H1 (cell line): ENCODE results near the gene AGPAT3. TPM values are rescaled to one million over a fixed set of nuclear protein-coding genes. Genes with fewer than 3 reads are reported as not detected.

Experiments
- CTCF ChIA-PET: fragments of 300-600 bp; sonication (Branson Sonifier 250); formaldehyde crosslinking; loops from one replicate; lab custom pipeline; 2021; ENCODE audit not compliant: partially characterized antibody; lab: Charles Lee
- POLR2A ChIA-PET: fragments of 300-600 bp; sonication (Branson Sonifier 250); formaldehyde crosslinking; loops from one replicate; lab custom pipeline; 2021; ENCODE audit warnings: inconsistent platforms; ENCODE audit not compliant: partially characterized antibody; lab: Charles Lee
- DNase-seq, 2 experiments: peaks; one replicate each; pipeline versions ENCODE4 v3.0.0 to v3.0.0-alpha.2; 2010 to 2022; ENCODE audit warnings: low spot score in 2 of 2, low read depth in 1 of 2, mixed read lengths in 1 of 2
- FAIRE-seq: peaks from 2 replicates; lab custom pipeline; 2011; peaks lifted over from hg19 to GRCh38; lab: Jason Lieb, UNC
- H2AFZ ChIP-seq: 2 replicates; pipeline ENCODE4 v1.8.1; 2012; ENCODE audit warnings: low read length, inconsistent platforms
- H2AK5ac ChIP-seq: 2 replicates; pipeline ENCODE4 v1.6.1; 2013; ENCODE audit warnings: low read depth, low read length
- H2BK120ac ChIP-seq: replicated peaks from 2 replicates; pipeline ENCODE3; 2013; ENCODE audit warnings: low read depth, low read length, inconsistent platforms
- H2BK12ac ChIP-seq: 2 replicates; pipeline ENCODE4 v1.6.1; 2013; ENCODE audit warnings: low read depth, low read length
- H2BK15ac ChIP-seq: 2 replicates; pipeline ENCODE4 v1.6.1; 2013; ENCODE audit warnings: low read length
- H2BK20ac ChIP-seq: 2 replicates; pipeline ENCODE4 v1.6.1; 2013; ENCODE audit warnings: low read length
- H2BK5ac ChIP-seq: 2 replicates; pipeline ENCODE4 v1.6.1; 2013; ENCODE audit warnings: low read depth, low read length
- H3K14ac ChIP-seq: 2 replicates; pipeline ENCODE4 v1.6.1; 2013; ENCODE audit warnings: inconsistent platforms; ENCODE audit not compliant: insufficient read length
- H3K18ac ChIP-seq: 2 replicates; pipeline ENCODE4 v1.6.1; 2013; ENCODE audit warnings: low read length; ENCODE audit errors: extremely low read depth
- H3K23ac ChIP-seq: 2 replicates; pipeline ENCODE4 v1.6.1; 2013; ENCODE audit warnings: inconsistent platforms; ENCODE audit not compliant: insufficient read length
- H3K23me2 ChIP-seq: 2 replicates; pipeline ENCODE4 v1.6.1; 2013; ENCODE audit warnings: low read depth, low read length
- H3K27ac ChIP-seq: 2 replicates; pipeline ENCODE4 v1.6.1; 2011; ENCODE audit warnings: low read depth, low read length, inconsistent platforms
- H3K27me3 ChIP-seq, 4 experiments: replicated peaks in 1 of 4; 1 replicate in 1 of 4; 2 replicates in 3 of 4; pipeline versions ENCODE4 v1.6.1 to v1.8.1; 2011 to 2013; ENCODE audit warnings: low read length in 3 of 4, mild to moderate bottlenecking in 3 of 4, inconsistent platforms in 2 of 4, mixed read lengths in 2 of 4, moderate library complexity in 1 of 4; ENCODE audit not compliant: control insufficient read depth in 3 of 4, insufficient read depth in 3 of 4; ENCODE audit errors: extremely low read depth in 1 of 4
- H3K36me3 ChIP-seq, 4 experiments: 2 replicates each; pipeline versions ENCODE4 v1.6.1 to v1.8.1; 2011 to 2013; ENCODE audit warnings: mild to moderate bottlenecking in 4 of 4, low read length in 3 of 4, moderate library complexity in 2 of 4, control low read depth in 1 of 4, inconsistent platforms in 1 of 4; ENCODE audit not compliant: insufficient read depth in 4 of 4, control insufficient read depth in 2 of 4
- H3K4ac ChIP-seq: replicated peaks from 2 replicates; pipeline ENCODE3; 2013; ENCODE audit warnings: low read length, low read depth, mixed read lengths, inconsistent platforms; ENCODE audit not compliant: insufficient read length
- H3K4me1 ChIP-seq, 4 experiments: replicated peaks in 1 of 4; 1 replicate in 1 of 4; 2 replicates in 3 of 4; pipeline versions ENCODE4 v1.6.1 to v1.8.1; 2011 to 2013; ENCODE audit warnings: low read length in 3 of 4, inconsistent platforms in 2 of 4, mixed read lengths in 1 of 4; ENCODE audit not compliant: insufficient read depth in 4 of 4, control insufficient read depth in 3 of 4
- H3K4me2 ChIP-seq, 2 experiments: 2 replicates each; pipeline versions ENCODE4 v1.6.1 to v1.8.1; 2011 to 2013; ENCODE audit warnings: low read depth in 2 of 2, low read length in 2 of 2, control low read depth in 1 of 2, inconsistent platforms in 1 of 2, mild to moderate bottlenecking in 1 of 2; ENCODE audit not compliant: insufficient read depth in 1 of 2
- H3K4me3 ChIP-seq, 4 experiments: fragments of 200-600, 300-600 bp in 1 of 4; sonication (generic), shearing (Covaris generic), sonication (Bioruptor Twin) in 1 of 4; 2 replicates each; pipeline versions ENCODE4 v1.5.1 to v1.8.1; 2011 to 2016; ENCODE audit warnings: low read length in 4 of 4, low read depth in 3 of 4, control low read depth in 2 of 4, inconsistent platforms in 2 of 4, mild to moderate bottlenecking in 2 of 4, mixed read lengths in 1 of 4, moderate library complexity in 1 of 4; ENCODE audit not compliant: insufficient read depth in 2 of 4; ENCODE audit errors: extremely low read depth in 1 of 4
- H3K56ac ChIP-seq: replicated peaks from 2 replicates; pipeline ENCODE3; 2013; ENCODE audit warnings: low read depth, mild to moderate bottlenecking, mixed read lengths, low read length, inconsistent platforms; ENCODE audit not compliant: insufficient read length
- H3K79me1 ChIP-seq: 2 replicates; pipeline ENCODE4 v1.6.1; 2013; ENCODE audit warnings: low read depth, low read length, control low read depth
- H3K79me2 ChIP-seq, 2 experiments: 2 replicates each; pipeline versions ENCODE4 v1.6.1 to v1.8.1; 2012 to 2013; ENCODE audit warnings: low read length in 2 of 2, mild to moderate bottlenecking in 2 of 2, inconsistent platforms in 1 of 2; ENCODE audit not compliant: insufficient read depth in 2 of 2, control insufficient read depth in 1 of 2
- H3K9ac ChIP-seq, 4 experiments: replicated peaks in 1 of 4; 1 replicate in 1 of 4; 2 replicates in 3 of 4; pipeline versions ENCODE4 v1.6.1 to v1.8.1; 2011 to 2013; ENCODE audit warnings: low read depth in 3 of 4, low read length in 3 of 4, control low read depth in 2 of 4, mild to moderate bottlenecking in 2 of 4, moderate library complexity in 2 of 4, inconsistent platforms in 1 of 4; ENCODE audit errors: extremely low read depth in 1 of 4
- H3K9me3 ChIP-seq, 2 experiments: 2 replicates each; pipeline versions ENCODE4 v1.6.1 to v1.8.1; 2012 to 2013; ENCODE audit warnings: mild to moderate bottlenecking in 2 of 2, moderate library complexity in 2 of 2, control low read depth in 1 of 2, inconsistent platforms in 1 of 2, low read depth in 1 of 2, low read length in 1 of 2, mixed read lengths in 1 of 2; ENCODE audit not compliant: insufficient read depth in 2 of 2
- H4K20me1 ChIP-seq, 2 experiments: replicated peaks in 1 of 2; 2 replicates each; pipeline versions ENCODE3 to v1.8.1; 2011 to 2013; ENCODE audit warnings: inconsistent platforms in 2 of 2, low read length in 2 of 2, mild to moderate bottlenecking in 1 of 2; ENCODE audit not compliant: insufficient read depth in 2 of 2, control insufficient read depth in 1 of 2
- H4K5ac ChIP-seq: 2 replicates; pipeline ENCODE4 v1.6.1; 2013; ENCODE audit warnings: low read length, low read depth, mixed read lengths, inconsistent platforms; ENCODE audit not compliant: insufficient read length
- H4K8ac ChIP-seq: 2 replicates; pipeline ENCODE4 v1.8.0; 2013; ENCODE audit warnings: mild to moderate bottlenecking, moderate library complexity, low read length, inconsistent platforms; ENCODE audit not compliant: insufficient read depth; ENCODE audit errors: extremely low read depth
- H4K91ac ChIP-seq: replicated peaks from 2 replicates; pipeline ENCODE3; 2013; ENCODE audit warnings: low read length, mixed read lengths, inconsistent platforms; ENCODE audit not compliant: insufficient read length
- ASH2L ChIP-seq: fragments of 200-600, 300-600 bp; sonication (generic); IDR thresholded peaks from one replicate; pipeline ENCODE4 v1.7.1; 2017; ENCODE audit warnings: low read length
- CHD2 ChIP-seq: IDR thresholded peaks from 2 replicates; pipeline ENCODE4 v1.6.1; 2012; ENCODE audit warnings: low read length, improper control_type of control experiment
- CTBP2 ChIP-seq: IDR thresholded peaks from 2 replicates; pipeline ENCODE4 v1.7.0; 2011; ENCODE audit warnings: borderline replicate concordance, mild to moderate bottlenecking, moderate library complexity, mixed read lengths, low read length; ENCODE audit not compliant: insufficient read depth, insufficient read length
- EP300 ChIP-seq, 2 experiments: IDR thresholded peaks; 1 replicate in 1 of 2; 2 replicates in 1 of 2; pipeline ENCODE4 v1.6.1; 2011 to 2012; ENCODE audit warnings: low read depth in 2 of 2, low read length in 2 of 2, mild to moderate bottlenecking in 2 of 2, borderline replicate concordance in 1 of 2, inconsistent platforms in 1 of 2, moderate library complexity in 1 of 2
- HDAC2 ChIP-seq, 2 experiments: fragments of 300-600 bp in 1 of 2; sonication (generic) in 1 of 2; IDR thresholded peaks; 2 replicates each; pipeline ENCODE4 v1.6.1; 2011 to 2012; ENCODE audit warnings: low read depth in 2 of 2, low read length in 2 of 2, mild to moderate bottlenecking in 2 of 2, moderate library complexity in 2 of 2, borderline replicate concordance in 1 of 2, inconsistent platforms in 1 of 2
- JUN ChIP-seq: IDR thresholded peaks from 2 replicates; pipeline ENCODE4 v1.6.1; 2011; ENCODE audit warnings: low read depth, mild to moderate bottlenecking, improper control_type of control experiment, low read length
- RAD21 ChIP-seq, 2 experiments: IDR thresholded peaks in 1 of 2; conservative IDR thresholded peaks in 1 of 2; 2 replicates each; pipeline ENCODE4 v1.6.1; 2011; ENCODE audit warnings: low read depth in 2 of 2, low read length in 2 of 2, improper control_type of control experiment in 1 of 2, inconsistent platforms in 1 of 2, mild to moderate bottlenecking in 1 of 2, moderate library complexity in 1 of 2
- SIRT6 ChIP-seq: IDR thresholded peaks from one replicate; pipeline ENCODE4 v1.7.1; 2012; ENCODE audit warnings: low read length, inconsistent platforms
- TAF1 ChIP-seq: IDR thresholded peaks from 2 replicates; pipeline ENCODE4 v1.6.1; 2011; ENCODE audit warnings: mild to moderate bottlenecking, low read depth, low read length
- TBP ChIP-seq: IDR thresholded peaks from 2 replicates; pipeline ENCODE4 v1.6.1; 2011; ENCODE audit warnings: low read depth, low read length, improper control_type of control experiment
- TCF12 ChIP-seq: IDR thresholded peaks from 2 replicates; pipeline ENCODE4 v1.6.1; 2011; ENCODE audit warnings: low read depth, mild to moderate bottlenecking, low read length
- YY1 ChIP-seq: IDR thresholded peaks from 2 replicates; pipeline ENCODE4 v1.6.1; 2011; ENCODE audit warnings: low read depth, mild to moderate bottlenecking, low read length
- WGBS, 2 experiments: shearing (Covaris generic) in 1 of 2; methylation state at CpG; one replicate each; pipeline versions ENCODE4 v1.1.6 to v1.1.7; 2013 to 2015; ENCODE audit warnings: low lambda C conversion rate in 2 of 2, mixed read lengths in 2 of 2, inconsistent platforms in 1 of 2, low coverage in 1 of 2, missing lambda C conversion rate in 1 of 2; ENCODE audit not compliant: insufficient replicate concordance in 2 of 2, insufficient coverage in 1 of 2, insufficient read length in 1 of 2; ENCODE audit errors: extremely low coverage in 1 of 2, missing lambda C conversion rate in 1 of 2; 5-methylcytosine and 5-hydroxymethylcytosine counted together
- polyA plus RNA-seq, 7 experiments: library from polyadenylated mRNA; depleted of rRNA in 3 of 7; stranded (reverse) in 5 of 7; unstranded in 2 of 7; fragments of >200 nt in 5 of 7; fragments of 200-250 nt in 2 of 7; gene quantifications; 1 replicate in 5 of 7; 2 replicates in 1 of 7; 4 replicates in 1 of 7; pipeline versions ENCODE4 v1.2.1 to v1.2.3, GENCODE V29; 2011 to 2013; ENCODE audit warnings: missing spikeins in 2 of 7, mixed read lengths in 2 of 7
- total RNA-seq: library from RNA; stranded (reverse); fragmentation: NEBNext Ultra II Directional; extraction: Animal tissue kit (Norgen Biotek cat#: 25700); gene quantifications from 2 replicates; pipeline ENCODE4 v1.2.1, GENCODE V29; 2021
- TF ChIP-seq, protein P1 (sequence below): IDR thresholded peaks from 2 replicates; pipeline ENCODE4 v1.6.1; 2011; ENCODE audit warnings: low read length, improper control_type of control experiment

Gene AGPAT3
- total and polyA plus RNA-seq, 2 of the 8 experiments (the other 6 are each of a cell fraction or from before 2014, with no cell fraction given): 5.8 to 7.3 TPM

- no peak overlapping the region for H3K23ac ChIP-seq
- WGBS, 2 experiments: 94% methylated on average over 14 of the region's 14 CpGs; no CpG with 5 or more reads in 1 of the 2 experiments
- TF ChIP-seq EP300 (IDR thresholded peaks at IDR 0.05; ENCODE audit: borderline replicate concordance in 1 of 2, low read depth in 2 of 2, low read length in 2 of 2) (no peak), TBP (no peak), YY1 (no peak), JUN (no peak), ASH2L (no peak), HDAC2 (IDR thresholded peaks at IDR 0.05; ENCODE audit: borderline replicate concordance in 1 of 2, low read depth in 2 of 2, low read length in 2 of 2) (no peak), SIRT6 (no peak), CTBP2 (no peak), CHD2 (no peak), TAF1 (no peak), RAD21 (IDR thresholded peaks at IDR 0.05 in 1 of 2, conservative IDR thresholded peaks at IDR 0.05 in 1 of 2; ENCODE audit: low read depth in 2 of 2, low read length in 2 of 2) (no peak), TCF12 (no peak)
- TF ChIP-seq, protein P1, sequence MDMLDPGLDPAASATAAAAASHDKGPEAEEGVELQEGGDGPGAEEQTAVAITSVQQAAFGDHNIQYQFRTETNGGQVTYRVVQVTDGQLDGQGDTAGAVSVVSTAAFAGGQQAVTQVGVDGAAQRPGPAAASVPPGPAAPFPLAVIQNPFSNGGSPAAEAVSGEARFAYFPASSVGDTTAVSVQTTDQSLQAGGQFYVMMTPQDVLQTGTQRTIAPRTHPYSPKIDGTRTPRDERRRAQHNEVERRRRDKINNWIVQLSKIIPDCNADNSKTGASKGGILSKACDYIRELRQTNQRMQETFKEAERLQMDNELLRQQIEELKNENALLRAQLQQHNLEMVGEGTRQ: no peak
Observed at GRCh38 chr21:43832158-43832550, 32.9 kb upstream of the AGPAT3 start.

More at GRCh38 chr21:43832158-43832550, 32.9 kb upstream of the AGPAT3 start:
- Histone ChIP-seq H4K91ac (no peak overlapping the region), H3K4me1 (no peaks in the 10 kb centered on the region), H4K8ac (no peak overlapping the region), H2BK15ac (no peak overlapping the region), H3K27me3 (no peaks in the 10 kb centered on the region), H3K9me3 (no peaks in the 10 kb centered on the region), H3K79me1 (no peaks in the 10 kb centered on the region), H3K4ac (no peak overlapping the region), H3K27ac (no peak overlapping the region), H3K14ac (no peak overlapping the region), H3K56ac (no peak overlapping the region), H3K18ac (no peak overlapping the region), H2BK5ac (no peak overlapping the region), H3K23me2 (no peaks in the 10 kb centered on the region), H4K20me1 (no peaks in the 10 kb centered on the region), H2BK20ac (no peak overlapping the region), H4K5ac (no peak overlapping the region), H2AFZ (no peak overlapping the region), H3K36me3 (no peaks in the 10 kb centered on the region), H2AK5ac (0 out of 2 replicates have a peak overlapping the region, but pooled peaks have one; percentile 5), H3K4me3 (no peak overlapping the region), H3K4me2 (no peak overlapping the region), H2BK12ac (no peak overlapping the region), H3K79me2 (no peaks in the 10 kb centered on the region), H3K9ac (no peak overlapping the region), H2BK120ac (no peak overlapping the region)
- CTCF ChIA-PET: interaction anchor here (0.7 to 3.1 kb wide), 4 partner anchors 17 to 109 kb away, joined by 3 to 11 read pairs (median 4); no protein-coding TSS in a partner anchor
- POLR2A ChIA-PET: no interaction called here
- no peak for FAIRE-seq
- no peak for DNase-seq
